ENCODE results near the gene BARD1. TPM values are rescaled to one million over a fixed set of nuclear protein-coding genes. Genes with fewer than 3 reads are reported as not detected.

BARD1 gene
- total and polyA plus RNA-seq, 2 of the 13 experiments (the other 11 are each of a cell fraction or from before 2014, with no cell fraction given): 5.3 to 30.4 TPM

DNA sequence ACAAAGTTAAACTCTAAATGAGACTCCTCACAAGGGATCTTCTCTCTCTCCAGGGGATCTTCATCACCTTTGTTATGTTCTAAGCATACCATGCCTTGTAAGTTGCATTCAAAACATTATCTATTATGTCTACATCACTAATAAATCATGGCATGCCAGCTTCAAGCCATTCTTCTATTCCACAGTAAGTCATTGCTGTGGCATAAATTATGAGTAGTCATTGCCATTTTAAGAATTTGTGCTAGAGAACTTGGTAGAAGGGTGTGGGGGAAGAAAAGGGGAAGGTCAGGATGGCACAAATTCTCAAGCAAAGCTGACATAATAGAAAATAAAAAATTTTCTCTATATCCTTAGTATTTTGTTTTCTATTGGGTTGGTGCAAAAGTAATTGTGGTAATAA, 33.5 kb downstream of the BARD1 start:
- ChIA-PET POLR2A (no interaction called here), CTCF (ENCODE audit: low intra/inter-chr PET ratio, low total read pairs) (no interaction called here)
- Histone ChIP-seq H3K27ac (ENCODE audit: extremely low read length, insufficient read depth, low read length) (no peak overlapping the region), H3K27me3 (ENCODE audit: control insufficient read depth in 1 of 2, insufficient read depth in 2 of 2, low read length in 2 of 2) (no peaks in the 10 kb centered on the region), H3K4me1 (ENCODE audit: insufficient read depth, low read length) (no peaks in the 10 kb centered on the region), H3K36me3 (replicated peaks in 1 of 2; ENCODE audit: control insufficient read depth in 1 of 2, insufficient read depth in 2 of 2, low read length in 2 of 2) (peaks cover 9 to 27% of the 10 kb centered on the region in 2 experiments), H3K4me2 (ENCODE audit: low read depth, low read length) (no peak overlapping the region), H3K79me2 (ENCODE audit: insufficient read depth, low read length) (no peaks in the 10 kb centered on the region), H4K20me1 (ENCODE audit: insufficient read depth, low read length) (no peaks in the 10 kb centered on the region), H3K4me3 (replicated peaks in 1 of 3; ENCODE audit: insufficient read depth in 1 of 3, low read depth in 2 of 3, low read length in 3 of 3) (no peak overlapping the region), H3K9ac (ENCODE audit: insufficient read depth, low read depth, low read length) (no peak overlapping the region), H2AFZ (ENCODE audit: low read length) (no peak overlapping the region), H3K9me3 (ENCODE audit: low read length) (no peaks in the 10 kb centered on the region)
- no TSS peak for BruUV-seq (replicated peaks)
- DNase-seq (ENCODE audit: low spot score): no peak
- ATAC-seq: no peak
- no peak for FAIRE-seq
- in situ Hi-C loops (cut with HindIII; ENCODE audit: extremely low pct_ligation_motif_present, low pct_unique_long_range_greater_than_20kb): no loop called here
- TF ChIP-seq MAFG (CRISPR knock-in tag; IDR thresholded peaks at IDR 0.05) (no peak), ZNF788 (CRISPR knock-in tag; IDR thresholded peaks at IDR 0.05; ENCODE audit: borderline replicate concordance) (no peak), TOPORS (CRISPR knock-in tag; IDR thresholded peaks at IDR 0.05) (no peak), PITX1 (CRISPR knock-in tag; IDR thresholded peaks at IDR 0.05) (no peak), KAT2B (IDR thresholded peaks at IDR 0.05; ENCODE audit: borderline replicate concordance, low read depth, low read length) (no peak), HNRNPL (IDR thresholded peaks at IDR 0.05; ENCODE audit: low read depth, low read length) (no peak), CBX5 (CRISPR knock-in tag; IDR thresholded peaks at IDR 0.05; ENCODE audit: borderline replicate concordance) (no peak), CEBPB (IDR thresholded peaks at IDR 0.05; ENCODE audit: borderline replicate concordance, low read depth, low read length) (no peak), ZNF274 (CRISPR knock-in tag; IDR thresholded peaks at IDR 0.05) (no peak), ZFP37 (CRISPR knock-in tag; IDR thresholded peaks at IDR 0.05; ENCODE audit: borderline replicate concordance) (no peak)
- TF ChIP-seq, protein P1, sequence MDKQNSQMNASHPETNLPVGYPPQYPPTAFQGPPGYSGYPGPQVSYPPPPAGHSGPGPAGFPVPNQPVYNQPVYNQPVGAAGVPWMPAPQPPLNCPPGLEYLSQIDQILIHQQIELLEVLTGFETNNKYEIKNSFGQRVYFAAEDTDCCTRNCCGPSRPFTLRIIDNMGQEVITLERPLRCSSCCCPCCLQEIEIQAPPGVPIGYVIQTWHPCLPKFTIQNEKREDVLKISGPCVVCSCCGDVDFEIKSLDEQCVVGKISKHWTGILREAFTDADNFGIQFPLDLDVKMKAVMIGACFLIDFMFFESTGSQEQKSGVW (CRISPR knock-in tag; IDR thresholded peaks at IDR 0.05; ENCODE audit: borderline replicate concordance): no peak
- TF ChIP-seq, protein P2, sequence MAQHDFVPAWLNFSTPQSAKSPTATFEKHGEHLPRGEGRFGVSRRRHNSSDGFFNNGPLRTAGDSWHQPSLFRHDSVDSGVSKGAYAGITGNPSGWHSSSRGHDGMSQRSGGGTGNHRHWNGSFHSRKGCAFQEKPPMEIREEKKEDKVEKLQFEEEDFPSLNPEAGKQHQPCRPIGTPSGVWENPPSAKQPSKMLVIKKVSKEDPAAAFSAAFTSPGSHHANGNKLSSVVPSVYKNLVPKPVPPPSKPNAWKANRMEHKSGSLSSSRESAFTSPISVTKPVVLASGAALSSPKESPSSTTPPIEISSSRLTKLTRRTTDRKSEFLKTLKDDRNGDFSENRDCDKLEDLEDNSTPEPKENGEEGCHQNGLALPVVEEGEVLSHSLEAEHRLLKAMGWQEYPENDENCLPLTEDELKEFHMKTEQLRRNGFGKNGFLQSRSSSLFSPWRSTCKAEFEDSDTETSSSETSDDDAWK (CRISPR knock-in tag; IDR thresholded peaks at IDR 0.05): no peak
- TF ChIP-seq, protein P3, sequence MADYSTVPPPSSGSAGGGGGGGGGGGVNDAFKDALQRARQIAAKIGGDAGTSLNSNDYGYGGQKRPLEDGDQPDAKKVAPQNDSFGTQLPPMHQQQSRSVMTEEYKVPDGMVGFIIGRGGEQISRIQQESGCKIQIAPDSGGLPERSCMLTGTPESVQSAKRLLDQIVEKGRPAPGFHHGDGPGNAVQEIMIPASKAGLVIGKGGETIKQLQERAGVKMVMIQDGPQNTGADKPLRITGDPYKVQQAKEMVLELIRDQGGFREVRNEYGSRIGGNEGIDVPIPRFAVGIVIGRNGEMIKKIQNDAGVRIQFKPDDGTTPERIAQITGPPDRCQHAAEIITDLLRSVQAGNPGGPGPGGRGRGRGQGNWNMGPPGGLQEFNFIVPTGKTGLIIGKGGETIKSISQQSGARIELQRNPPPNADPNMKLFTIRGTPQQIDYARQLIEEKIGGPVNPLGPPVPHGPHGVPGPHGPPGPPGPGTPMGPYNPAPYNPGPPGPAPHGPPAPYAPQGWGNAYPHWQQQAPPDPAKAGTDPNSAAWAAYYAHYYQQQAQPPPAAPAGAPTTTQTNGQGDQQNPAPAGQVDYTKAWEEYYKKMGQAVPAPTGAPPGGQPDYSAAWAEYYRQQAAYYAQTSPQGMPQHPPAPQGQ (CRISPR knock-in tag; IDR thresholded peaks at IDR 0.05; ENCODE audit: borderline replicate concordance): no peak
- intact Hi-C loops (cut with micrococcal nuclease; ENCODE audit: unreplicated experiment): no loop called here
